Activated T-cell treated with anti-CD3 and anti-CD28 coated beads, Interleukin-2, amount 50 U/mL, for 24 hours (primary cell): ENCODE measurements around the gene NAV3.

Source experiments
- DNase-seq: peaks from one replicate; pipeline ENCODE4 v3.0.0-alpha.2; 2020
- H3K27ac Mint-ChIP-seq: 2 replicates; pipeline ENCODE4 v1.8.0; 2020; ENCODE audit warnings: mild to moderate bottlenecking, mixed read lengths
- H3K27me3 Mint-ChIP-seq: 2 replicates; pipeline ENCODE4 v1.8.0; 2020; ENCODE audit warnings: mixed read lengths
- H3K36me3 Mint-ChIP-seq: 2 replicates; pipeline ENCODE4 v1.8.0; 2020; ENCODE audit warnings: low read depth, mixed read lengths
- H3K4me1 Mint-ChIP-seq: 2 replicates; pipeline ENCODE4 v1.8.0; 2020; ENCODE audit warnings: low read depth, mixed read lengths
- H3K4me3 Mint-ChIP-seq: 2 replicates; pipeline ENCODE4 v1.8.0; 2020; ENCODE audit warnings: mild to moderate bottlenecking, moderate library complexity, mixed read lengths
- H3K9me3 Mint-ChIP-seq: 2 replicates; pipeline ENCODE4 v1.8.0; 2020; ENCODE audit warnings: mixed read lengths

Gene NAV3

DNA sequence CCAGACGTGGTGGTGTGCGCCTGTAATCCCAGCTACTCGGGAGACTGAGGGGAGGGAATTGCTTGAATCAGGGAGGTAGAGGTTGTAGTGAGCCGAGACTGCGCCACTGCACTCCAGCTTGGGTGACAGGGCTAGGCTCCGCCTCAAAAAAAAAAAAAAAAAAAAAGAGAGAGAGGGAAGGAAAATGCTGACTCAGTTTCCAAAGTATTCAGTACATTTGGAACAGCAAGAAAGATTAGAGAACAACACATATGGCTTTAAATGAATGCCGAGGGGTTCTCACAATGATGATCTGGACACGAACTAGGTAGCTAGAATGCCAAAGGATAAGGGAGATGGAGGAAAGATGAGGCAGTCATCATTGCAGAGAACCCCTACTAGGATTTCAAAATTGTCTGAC is 97.4 kb downstream of the NAV3 start:
- Mint-ChIP-seq H3K27me3 (no peaks in the 10 kb centered on the region), H3K4me1 (no peaks in the 10 kb centered on the region), H3K27ac (no peak overlapping the region), H3K9me3 (peaks cover 5% of the 10 kb centered on the region), H3K36me3 (no peaks in the 10 kb centered on the region), H3K4me3 (no peak overlapping the region)
- no peak for DNase-seq

DNA sequence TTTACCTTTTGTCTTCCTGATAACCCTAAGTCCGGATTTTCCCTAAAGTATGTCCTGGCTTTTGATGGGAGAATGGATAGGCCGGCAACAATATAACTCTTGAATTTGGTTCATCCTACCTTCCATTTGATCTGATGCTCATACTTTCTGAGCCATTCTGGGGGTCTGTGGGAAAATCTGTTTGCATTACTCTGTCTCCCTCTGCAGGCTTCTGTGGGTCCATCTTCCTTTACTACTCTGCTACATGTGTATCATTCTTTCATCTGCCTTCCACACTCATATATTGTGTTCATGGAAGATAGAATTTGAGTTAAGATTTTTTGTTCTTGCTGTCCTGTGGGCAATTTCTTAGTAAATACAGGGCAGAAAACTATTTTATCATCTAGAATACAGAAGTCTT is 101.5 kb downstream of the NAV3 start:
- no peak overlapping the region for H3K4me3 Mint-ChIP-seq
- no peaks in the 10 kb centered on the region for H3K4me1 Mint-ChIP-seq
- no peak for DNase-seq
- H3K9me3 Mint-ChIP-seq = peaks cover 8% of the 10 kb centered on the region
- H3K36me3 Mint-ChIP-seq = no peaks in the 10 kb centered on the region
- no peaks in the 10 kb centered on the region for H3K27me3 Mint-ChIP-seq
- H3K27ac Mint-ChIP-seq = no peak overlapping the region

DNA sequence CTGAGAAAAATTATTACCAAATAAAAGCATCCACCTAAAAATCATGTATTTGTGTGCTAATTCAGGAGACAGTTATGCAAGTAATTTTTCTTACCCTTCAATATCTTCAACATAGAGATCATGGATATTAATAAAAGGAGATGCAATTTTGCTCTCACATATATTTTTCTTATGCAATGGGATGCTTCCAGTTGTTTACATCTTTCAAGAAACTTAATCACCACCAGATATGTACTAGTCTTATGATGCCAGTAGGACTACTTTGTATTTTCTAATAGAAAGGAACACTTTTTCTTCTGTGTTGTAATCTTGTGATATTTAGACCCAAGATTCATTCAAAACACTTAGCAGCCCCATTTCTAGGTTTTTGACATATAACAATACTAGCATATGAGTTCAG is 107.6 kb downstream of the NAV3 start:
- no peak overlapping the region for H3K4me3 Mint-ChIP-seq
- H3K36me3 Mint-ChIP-seq = no peaks in the 10 kb centered on the region
- H3K4me1 Mint-ChIP-seq = no peaks in the 10 kb centered on the region
- no peak overlapping the region for H3K27ac Mint-ChIP-seq
- H3K27me3 Mint-ChIP-seq = no peaks in the 10 kb centered on the region
- H3K9me3 Mint-ChIP-seq = peaks cover 5% of the 10 kb centered on the region
- no peak for DNase-seq

DNA sequence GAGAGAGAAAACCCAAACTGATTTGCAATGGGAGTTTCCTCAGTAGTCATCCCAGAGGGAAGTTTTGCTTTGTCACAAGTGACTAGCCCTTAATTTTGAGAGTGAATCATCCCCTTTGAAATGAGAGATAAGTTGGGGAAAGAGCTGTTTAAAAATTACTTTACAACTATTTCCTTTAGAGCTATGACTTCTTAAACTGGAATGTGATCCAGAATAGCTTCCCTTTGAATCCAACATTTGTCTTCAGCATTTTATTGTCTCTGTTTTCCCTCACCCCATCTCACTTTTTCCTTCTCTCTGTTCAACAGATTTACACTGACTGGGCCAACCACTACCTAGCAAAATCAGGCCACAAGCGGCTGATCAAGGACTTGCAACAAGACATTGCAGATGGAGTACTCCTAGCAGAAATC is 109.3 kb downstream of the NAV3 start:
- H3K9me3 Mint-ChIP-seq = peaks cover 5% of the 10 kb centered on the region
- no peaks in the 10 kb centered on the region for H3K27me3 Mint-ChIP-seq
- no peak overlapping the region for H3K27ac Mint-ChIP-seq
- H3K36me3 Mint-ChIP-seq = no peaks in the 10 kb centered on the region
- DNase-seq = no peak
- no peaks in the 10 kb centered on the region for H3K4me1 Mint-ChIP-seq
- H3K4me3 Mint-ChIP-seq = no peak overlapping the region

DNA sequence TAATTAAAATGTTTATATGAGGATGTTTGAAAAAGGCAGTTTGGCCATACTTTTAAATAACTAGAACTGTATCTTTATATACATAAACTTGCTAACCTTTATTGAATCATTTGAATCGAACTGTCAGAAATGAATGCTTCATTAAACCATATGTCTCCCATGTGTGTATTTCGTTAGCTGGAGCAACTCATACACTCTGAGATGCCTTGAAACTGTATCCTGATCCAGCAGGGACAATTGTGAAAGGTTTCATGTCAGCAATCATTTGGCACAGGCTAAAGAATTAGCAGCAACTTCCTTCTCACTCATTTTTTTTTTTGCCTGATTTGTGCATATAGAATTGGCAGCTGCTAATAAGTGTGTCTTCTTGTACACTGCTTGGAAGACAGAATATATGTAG is 109.9 kb downstream of the NAV3 start:
- Mint-ChIP-seq H3K27ac (no peak overlapping the region), H3K27me3 (no peaks in the 10 kb centered on the region), H3K9me3 (peaks cover 4% of the 10 kb centered on the region), H3K36me3 (no peaks in the 10 kb centered on the region), H3K4me1 (no peaks in the 10 kb centered on the region), H3K4me3 (no peak overlapping the region)
- no peak for DNase-seq

DNA sequence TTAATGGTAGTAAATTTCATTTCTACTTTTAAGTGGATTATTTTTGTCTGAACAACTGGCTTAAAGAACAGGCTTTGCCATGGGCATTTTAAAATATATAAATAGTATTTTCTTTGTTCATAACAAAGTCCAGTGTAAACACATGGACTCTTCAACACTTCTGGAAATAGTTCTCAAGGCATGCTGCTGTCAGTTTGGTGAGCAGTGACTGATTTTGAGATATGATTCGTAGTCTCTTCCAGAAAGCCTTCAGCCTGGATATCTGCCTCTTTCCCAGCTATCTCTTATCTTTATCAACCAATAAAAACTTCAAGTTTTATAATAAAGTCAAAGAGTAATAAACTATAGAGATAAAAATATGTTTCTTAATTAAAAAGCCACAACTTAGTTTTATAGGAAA is 110.7 kb downstream of the NAV3 start:
- Mint-ChIP-seq H3K27me3 (no peaks in the 10 kb centered on the region), H3K4me1 (no peaks in the 10 kb centered on the region), H3K36me3 (no peaks in the 10 kb centered on the region), H3K9me3 (peaks cover 3% of the 10 kb centered on the region), H3K27ac (no peak overlapping the region), H3K4me3 (no peak overlapping the region)
- no peak for DNase-seq

DNA sequence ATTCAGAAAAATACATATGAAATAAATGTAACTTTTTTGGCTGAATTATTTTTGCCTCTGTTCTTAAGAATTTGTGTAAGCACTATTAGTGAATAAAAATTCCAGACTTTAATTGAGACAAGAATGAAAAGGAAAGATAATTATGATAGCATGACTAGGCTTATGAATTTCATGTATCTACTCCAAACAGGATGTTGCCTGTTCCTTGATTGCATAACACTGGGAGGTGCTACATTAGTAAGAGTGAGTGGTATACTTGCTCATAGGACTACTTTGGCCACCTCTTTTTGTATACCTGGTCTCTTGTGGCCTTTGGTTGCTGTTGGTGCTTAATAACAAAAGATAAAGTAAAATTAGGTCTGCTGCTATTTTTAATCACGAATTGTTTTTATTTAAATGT is 112.8 kb downstream of the NAV3 start:
- H3K36me3 Mint-ChIP-seq = no peaks in the 10 kb centered on the region
- no peak for DNase-seq
- H3K27ac Mint-ChIP-seq = no peak overlapping the region
- no peak overlapping the region for H3K4me3 Mint-ChIP-seq
- H3K4me1 Mint-ChIP-seq = no peaks in the 10 kb centered on the region
- peaks cover 3% of the 10 kb centered on the region for H3K9me3 Mint-ChIP-seq
- no peaks in the 10 kb centered on the region for H3K27me3 Mint-ChIP-seq

DNA sequence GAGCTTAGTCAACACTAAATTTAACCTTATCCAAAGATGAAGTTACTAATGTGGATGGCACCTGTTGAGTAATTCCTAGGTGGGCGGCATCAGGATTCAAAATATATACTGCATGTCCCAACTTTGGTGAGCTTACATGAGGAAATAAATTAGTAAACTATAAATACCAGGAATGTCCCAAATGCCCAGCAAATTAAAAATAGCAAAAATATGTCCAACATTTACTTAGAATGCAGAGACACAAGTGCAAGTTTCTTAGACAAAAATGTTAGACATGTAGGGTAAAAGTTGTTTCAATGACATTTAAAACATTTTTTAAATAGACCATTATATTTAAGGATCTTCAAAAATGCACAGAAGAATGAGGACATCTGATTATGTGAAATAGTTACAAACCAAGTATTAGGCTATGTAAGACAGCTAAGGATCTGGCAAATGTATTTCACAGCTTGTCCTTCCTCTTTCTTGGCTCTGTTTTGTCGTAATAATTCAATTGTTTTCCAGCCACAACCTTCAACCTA is 115.9 kb downstream of the NAV3 start:
- no peak for DNase-seq
- peaks cover 3% of the 10 kb centered on the region for H3K9me3 Mint-ChIP-seq
- no peaks in the 10 kb centered on the region for H3K36me3 Mint-ChIP-seq
- no peak overlapping the region for H3K4me3 Mint-ChIP-seq
- no peaks in the 10 kb centered on the region for H3K27me3 Mint-ChIP-seq
- H3K27ac Mint-ChIP-seq = no peak overlapping the region
- H3K4me1 Mint-ChIP-seq = no peaks in the 10 kb centered on the region

DNA sequence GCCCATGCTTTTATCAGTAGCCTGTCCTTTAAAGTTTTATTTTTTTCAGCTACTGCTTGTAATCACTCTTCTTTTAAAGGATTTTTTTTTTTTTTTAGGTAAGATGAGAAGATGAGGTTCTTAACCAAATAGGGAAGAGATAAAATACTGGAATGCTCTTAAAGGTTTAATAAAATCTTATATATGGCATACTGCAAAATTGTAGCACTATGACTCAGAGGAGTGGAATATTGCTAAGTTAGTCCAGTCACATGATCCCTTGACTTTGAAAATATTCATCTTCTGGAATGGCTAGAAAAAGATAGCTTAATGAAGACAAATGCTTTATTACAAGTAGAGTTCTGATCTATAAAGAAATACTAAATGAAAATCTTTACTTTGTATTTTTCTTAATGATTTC is 116.6 kb downstream of the NAV3 start:
- no peak for DNase-seq
- no peaks in the 10 kb centered on the region for H3K36me3 Mint-ChIP-seq
- peaks cover 5% of the 10 kb centered on the region for H3K9me3 Mint-ChIP-seq
- H3K27me3 Mint-ChIP-seq = no peaks in the 10 kb centered on the region
- H3K27ac Mint-ChIP-seq = no peak overlapping the region
- H3K4me1 Mint-ChIP-seq = no peaks in the 10 kb centered on the region
- no peak overlapping the region for H3K4me3 Mint-ChIP-seq

DNA sequence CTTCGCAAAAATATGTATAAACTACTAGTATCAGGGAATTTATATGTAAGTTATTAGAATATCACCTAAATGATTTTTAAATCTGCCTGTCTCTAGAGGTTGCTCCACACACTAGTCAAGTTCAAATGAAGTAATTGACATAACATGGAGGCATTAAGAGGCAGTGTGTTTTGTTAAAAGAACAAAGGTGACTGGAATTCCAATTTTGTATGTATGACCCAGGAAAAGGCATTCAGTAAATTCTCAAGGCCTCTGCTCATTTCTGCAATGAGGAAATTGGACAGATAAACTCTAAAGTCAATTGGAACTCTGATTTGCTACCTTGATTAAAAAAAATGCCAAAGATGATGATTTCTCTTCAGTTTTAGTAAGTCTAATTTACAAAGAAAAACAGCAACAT is 117.1 kb downstream of the NAV3 start:
- no peak for DNase-seq
- Mint-ChIP-seq H3K4me3 (no peak overlapping the region), H3K4me1 (no peaks in the 10 kb centered on the region), H3K9me3 (peaks cover 6% of the 10 kb centered on the region), H3K27ac (no peak overlapping the region), H3K27me3 (no peaks in the 10 kb centered on the region), H3K36me3 (no peaks in the 10 kb centered on the region)

DNA sequence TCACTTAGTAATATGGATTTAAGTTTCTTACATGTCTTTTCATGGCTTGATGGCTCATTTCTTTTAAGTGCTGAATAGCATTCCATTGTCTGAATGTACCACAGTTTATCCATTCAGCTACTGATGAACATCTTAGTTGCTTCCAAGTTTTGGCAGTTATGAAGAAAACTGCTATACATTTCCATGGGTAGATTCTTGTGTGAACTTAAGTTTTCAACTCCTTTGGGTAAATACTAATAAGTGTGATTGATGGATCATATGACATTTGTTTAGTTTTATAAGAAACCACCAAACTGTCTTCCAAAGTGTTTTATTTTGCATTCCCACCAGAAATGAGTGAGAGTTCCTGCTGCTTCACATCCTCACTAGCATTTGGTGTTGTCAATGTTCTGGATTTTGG is 119.2 kb downstream of the NAV3 start:
- H3K4me1 Mint-ChIP-seq = no peaks in the 10 kb centered on the region
- DNase-seq = no peak
- no peaks in the 10 kb centered on the region for H3K27me3 Mint-ChIP-seq
- no peaks in the 10 kb centered on the region for H3K36me3 Mint-ChIP-seq
- no peak overlapping the region for H3K4me3 Mint-ChIP-seq
- H3K27ac Mint-ChIP-seq = no peak overlapping the region
- H3K9me3 Mint-ChIP-seq = peaks cover 13% of the 10 kb centered on the region

DNA sequence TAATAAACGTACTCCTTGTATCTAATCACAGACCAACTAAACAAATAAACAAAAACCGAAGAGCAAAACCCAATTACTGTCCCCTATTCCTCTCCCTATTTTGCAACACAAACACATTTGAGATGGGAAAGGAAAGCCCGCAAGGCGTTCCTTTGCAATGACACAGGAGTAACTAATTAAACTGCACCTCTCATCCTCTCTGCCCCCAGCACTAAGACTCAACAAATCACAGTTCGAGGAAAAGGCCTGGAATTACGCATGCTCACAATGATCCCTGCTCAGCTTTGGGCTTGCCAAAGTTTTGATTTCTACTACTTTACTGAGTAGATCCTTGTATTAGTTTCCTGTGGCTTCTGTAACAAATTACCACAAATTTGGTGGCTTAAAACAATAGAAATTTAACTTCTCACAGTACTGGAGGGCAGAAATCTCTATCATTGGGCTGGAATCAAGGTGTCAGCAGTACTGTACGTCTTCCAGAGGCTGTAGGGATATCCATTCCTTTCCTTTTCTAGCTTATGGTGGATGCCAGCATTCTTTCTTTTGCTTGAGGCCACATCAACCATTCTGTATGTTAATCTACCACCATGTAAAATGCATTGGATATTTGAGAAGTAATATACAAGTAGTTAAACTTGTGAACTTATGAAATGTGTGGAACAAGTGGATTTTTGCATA is 123.0 kb downstream of the NAV3 start:
- Mint-ChIP-seq H3K36me3 (no peaks in the 10 kb centered on the region), H3K27me3 (no peaks in the 10 kb centered on the region), H3K9me3 (peaks cover 13% of the 10 kb centered on the region), H3K4me3 (no peak overlapping the region), H3K4me1 (no peaks in the 10 kb centered on the region), H3K27ac (no peak overlapping the region)
- no peak for DNase-seq

DNA sequence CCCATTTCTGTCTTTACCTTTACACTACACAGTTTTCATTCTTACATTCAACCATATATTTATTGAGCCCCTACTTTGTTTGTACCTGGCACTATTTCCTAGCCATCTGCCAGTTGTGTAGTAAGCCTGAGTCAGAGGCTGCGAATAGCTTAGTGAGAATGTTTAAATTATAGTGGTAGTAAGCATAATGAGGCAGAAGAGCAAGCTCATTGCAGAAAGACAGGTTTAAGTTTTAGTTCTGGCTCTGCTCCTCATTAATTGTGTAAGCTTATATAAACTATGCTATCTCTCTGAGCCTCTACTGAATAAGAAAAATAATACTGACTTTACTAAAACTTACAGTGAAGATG is 123.5 kb downstream of the NAV3 start:
- H3K4me3 Mint-ChIP-seq = no peak overlapping the region
- no peak for DNase-seq
- H3K36me3 Mint-ChIP-seq = no peaks in the 10 kb centered on the region
- peaks cover 13% of the 10 kb centered on the region for H3K9me3 Mint-ChIP-seq
- no peaks in the 10 kb centered on the region for H3K4me1 Mint-ChIP-seq
- no peak overlapping the region for H3K27ac Mint-ChIP-seq
- no peaks in the 10 kb centered on the region for H3K27me3 Mint-ChIP-seq

DNA sequence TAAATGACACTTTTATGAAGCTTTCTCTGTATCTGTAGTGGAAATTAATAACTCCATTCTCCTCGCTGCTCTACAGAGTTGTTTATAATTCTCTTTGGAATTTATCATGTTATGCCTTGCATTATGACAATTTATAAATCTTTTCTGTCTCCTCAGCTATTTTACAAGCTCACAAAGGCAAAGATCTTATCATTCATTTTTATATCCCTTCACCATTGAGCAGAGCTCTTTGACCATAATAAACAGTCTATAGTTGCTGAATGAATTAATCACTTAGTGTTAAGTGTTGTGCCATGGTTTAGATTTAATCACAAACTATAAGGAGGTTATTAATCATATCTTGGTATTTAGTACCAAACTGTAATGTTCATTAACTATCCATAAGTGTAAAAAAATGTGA is 126.4 kb downstream of the NAV3 start:
- Mint-ChIP-seq H3K36me3 (no peaks in the 10 kb centered on the region), H3K9me3 (peaks cover 14% of the 10 kb centered on the region), H3K27ac (no peak overlapping the region), H3K27me3 (no peaks in the 10 kb centered on the region), H3K4me1 (no peaks in the 10 kb centered on the region), H3K4me3 (no peak overlapping the region)
- no peak for DNase-seq

DNA sequence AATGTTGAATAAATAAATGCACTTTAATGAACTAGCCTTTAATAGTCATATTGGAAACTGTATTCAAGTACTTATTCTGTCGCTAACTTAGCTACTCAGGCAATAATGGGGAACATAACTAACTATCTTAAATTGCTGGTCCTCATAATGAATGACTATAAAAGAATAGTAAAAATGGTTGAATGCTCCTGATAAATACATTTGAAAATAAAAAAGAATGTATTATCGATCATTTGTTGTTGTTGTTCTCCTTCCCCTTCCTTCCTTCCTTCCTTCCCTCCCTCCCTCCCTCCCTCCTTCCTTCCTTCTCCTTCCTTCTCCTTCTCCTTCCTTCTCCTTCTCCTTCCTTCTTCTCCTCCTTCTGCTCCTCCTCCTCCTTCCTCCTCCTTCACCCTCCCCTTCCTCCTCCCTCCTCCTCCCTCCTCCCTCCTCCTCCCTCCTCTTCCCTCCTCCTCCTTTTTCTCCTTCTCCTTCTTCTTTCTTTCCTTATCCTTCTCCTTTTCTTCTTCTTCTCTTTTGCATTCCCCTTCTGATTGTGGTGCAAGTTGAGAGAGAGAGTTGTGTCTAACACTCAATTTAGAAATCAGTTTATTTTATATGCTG is 133.0 kb downstream of the NAV3 start:
- no peak overlapping the region for H3K4me3 Mint-ChIP-seq
- H3K36me3 Mint-ChIP-seq = no peaks in the 10 kb centered on the region
- H3K4me1 Mint-ChIP-seq = no peaks in the 10 kb centered on the region
- peaks cover 8% of the 10 kb centered on the region for H3K9me3 Mint-ChIP-seq
- H3K27me3 Mint-ChIP-seq = no peaks in the 10 kb centered on the region
- no peak for DNase-seq
- no peak overlapping the region for H3K27ac Mint-ChIP-seq

DNA sequence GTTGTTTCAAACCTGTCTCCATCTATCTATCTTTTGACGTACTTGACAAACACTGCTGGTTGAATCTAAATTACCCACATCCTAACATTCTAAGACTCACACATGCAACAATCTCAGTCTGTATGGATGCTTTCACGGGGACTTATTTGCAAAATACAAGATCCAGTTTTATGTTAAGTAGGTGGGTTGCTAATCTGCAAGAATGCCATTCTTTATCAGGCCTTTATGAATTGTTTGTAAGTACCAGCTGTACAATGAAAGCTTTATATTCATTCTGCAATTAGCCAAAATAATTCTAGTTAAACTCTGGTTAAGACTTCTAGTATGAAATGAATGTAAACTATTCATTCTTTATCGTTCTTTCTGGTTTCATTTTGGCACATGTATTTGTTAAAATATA is 135.1 kb downstream of the NAV3 start:
- peaks cover 6% of the 10 kb centered on the region for H3K9me3 Mint-ChIP-seq
- H3K4me1 Mint-ChIP-seq = no peaks in the 10 kb centered on the region
- H3K4me3 Mint-ChIP-seq = no peak overlapping the region
- no peak overlapping the region for H3K27ac Mint-ChIP-seq
- DNase-seq = no peak
- no peaks in the 10 kb centered on the region for H3K36me3 Mint-ChIP-seq
- H3K27me3 Mint-ChIP-seq = no peaks in the 10 kb centered on the region
